Measurements from ENCODE around the gene C17orf107. TPM values are rescaled to one million over a fixed set of nuclear protein-coding genes. Genes with fewer than 3 reads are reported as not detected.
A peak's percentile ranks its signal among the peaks of the same experiment; 100 is the strongest.

The C17orf107 gene
- total and polyA plus RNA-seq, 9 of the 15 experiments (the other 6 are each of a cell fraction or from before 2014, with no cell fraction given), result 0.05 to 0.29 (median 0.07) TPM; not detected in 4

GRCh38 chr17:4948931-4949320, 49.6 kb downstream of the C17orf107 start (continued):
- TF ChIP-seq, protein P1, sequence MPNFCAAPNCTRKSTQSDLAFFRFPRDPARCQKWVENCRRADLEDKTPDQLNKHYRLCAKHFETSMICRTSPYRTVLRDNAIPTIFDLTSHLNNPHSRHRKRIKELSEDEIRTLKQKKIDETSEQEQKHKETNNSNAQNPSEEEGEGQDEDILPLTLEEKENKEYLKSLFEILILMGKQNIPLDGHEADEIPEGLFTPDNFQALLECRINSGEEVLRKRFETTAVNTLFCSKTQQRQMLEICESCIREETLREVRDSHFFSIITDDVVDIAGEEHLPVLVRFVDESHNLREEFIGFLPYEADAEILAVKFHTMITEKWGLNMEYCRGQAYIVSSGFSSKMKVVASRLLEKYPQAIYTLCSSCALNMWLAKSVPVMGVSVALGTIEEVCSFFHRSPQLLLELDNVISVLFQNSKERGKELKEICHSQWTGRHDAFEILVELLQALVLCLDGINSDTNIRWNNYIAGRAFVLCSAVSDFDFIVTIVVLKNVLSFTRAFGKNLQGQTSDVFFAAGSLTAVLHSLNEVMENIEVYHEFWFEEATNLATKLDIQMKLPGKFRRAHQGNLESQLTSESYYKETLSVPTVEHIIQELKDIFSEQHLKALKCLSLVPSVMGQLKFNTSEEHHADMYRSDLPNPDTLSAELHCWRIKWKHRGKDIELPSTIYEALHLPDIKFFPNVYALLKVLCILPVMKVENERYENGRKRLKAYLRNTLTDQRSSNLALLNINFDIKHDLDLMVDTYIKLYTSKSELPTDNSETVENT (CRISPR knock-in tag; IDR thresholded peaks at IDR 0.05), result no peak; the same call in 1 of the 2 replicates
- TF ChIP-seq THRA (IDR thresholded peaks at IDR 0.05), result no peak
- no peak for TF ChIP-seq MIER1 (IDR thresholded peaks at IDR 0.05; ENCODE audit: low read depth)
- TF ChIP-seq HIVEP1 (CRISPR knock-in tag; IDR thresholded peaks at IDR 0.05), result no peak
- peak in 1 of 2 experiments; percentile 2; a peak in 1 of 4 replicates for TF ChIP-seq MAZ (CRISPR knock-in tag; conservative IDR thresholded peaks at IDR 0.05 in 1 of 2, IDR thresholded peaks at IDR 0.05 in 1 of 2)
- TF ChIP-seq, protein P2, sequence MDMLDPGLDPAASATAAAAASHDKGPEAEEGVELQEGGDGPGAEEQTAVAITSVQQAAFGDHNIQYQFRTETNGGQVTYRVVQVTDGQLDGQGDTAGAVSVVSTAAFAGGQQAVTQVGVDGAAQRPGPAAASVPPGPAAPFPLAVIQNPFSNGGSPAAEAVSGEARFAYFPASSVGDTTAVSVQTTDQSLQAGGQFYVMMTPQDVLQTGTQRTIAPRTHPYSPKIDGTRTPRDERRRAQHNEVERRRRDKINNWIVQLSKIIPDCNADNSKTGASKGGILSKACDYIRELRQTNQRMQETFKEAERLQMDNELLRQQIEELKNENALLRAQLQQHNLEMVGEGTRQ (CRISPR knock-in tag; IDR thresholded peaks at IDR 0.05), result no peak
- no peak for TF ChIP-seq NFIC (IDR thresholded peaks at IDR 0.05)
- no peak for TF ChIP-seq RUNX1 (IDR thresholded peaks at IDR 0.05; ENCODE audit: low read depth)
- TF ChIP-seq, protein P3, sequence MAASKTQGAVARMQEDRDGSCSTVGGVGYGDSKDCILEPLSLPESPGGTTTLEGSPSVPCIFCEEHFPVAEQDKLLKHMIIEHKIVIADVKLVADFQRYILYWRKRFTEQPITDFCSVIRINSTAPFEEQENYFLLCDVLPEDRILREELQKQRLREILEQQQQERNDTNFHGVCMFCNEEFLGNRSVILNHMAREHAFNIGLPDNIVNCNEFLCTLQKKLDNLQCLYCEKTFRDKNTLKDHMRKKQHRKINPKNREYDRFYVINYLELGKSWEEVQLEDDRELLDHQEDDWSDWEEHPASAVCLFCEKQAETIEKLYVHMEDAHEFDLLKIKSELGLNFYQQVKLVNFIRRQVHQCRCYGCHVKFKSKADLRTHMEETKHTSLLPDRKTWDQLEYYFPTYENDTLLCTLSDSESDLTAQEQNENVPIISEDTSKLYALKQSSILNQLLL (CRISPR knock-in tag; IDR thresholded peaks at IDR 0.05; ENCODE audit: borderline replicate concordance), result no peak
- no peak for TF ChIP-seq HOXB6 (CRISPR knock-in tag; IDR thresholded peaks at IDR 0.05; ENCODE audit: borderline replicate concordance)
- no peak for TF ChIP-seq CBFA2T2 (conservative IDR thresholded peaks at IDR 0.05)
- TF ChIP-seq RCOR1 (IDR thresholded peaks at IDR 0.05; ENCODE audit: borderline replicate concordance in 1 of 2, low read depth in 2 of 2, low read length in 2 of 2), result no peak
- no peak for TF ChIP-seq CBX8 (IDR thresholded peaks at IDR 0.05; ENCODE audit: borderline replicate concordance, extremely low read depth, low read depth, low read length, poor library complexity, severe bottlenecking)
- no peak for TF ChIP-seq ZKSCAN1 (IDR thresholded peaks at IDR 0.05; ENCODE audit: low read depth, low read length)
- TF ChIP-seq, protein P4, sequence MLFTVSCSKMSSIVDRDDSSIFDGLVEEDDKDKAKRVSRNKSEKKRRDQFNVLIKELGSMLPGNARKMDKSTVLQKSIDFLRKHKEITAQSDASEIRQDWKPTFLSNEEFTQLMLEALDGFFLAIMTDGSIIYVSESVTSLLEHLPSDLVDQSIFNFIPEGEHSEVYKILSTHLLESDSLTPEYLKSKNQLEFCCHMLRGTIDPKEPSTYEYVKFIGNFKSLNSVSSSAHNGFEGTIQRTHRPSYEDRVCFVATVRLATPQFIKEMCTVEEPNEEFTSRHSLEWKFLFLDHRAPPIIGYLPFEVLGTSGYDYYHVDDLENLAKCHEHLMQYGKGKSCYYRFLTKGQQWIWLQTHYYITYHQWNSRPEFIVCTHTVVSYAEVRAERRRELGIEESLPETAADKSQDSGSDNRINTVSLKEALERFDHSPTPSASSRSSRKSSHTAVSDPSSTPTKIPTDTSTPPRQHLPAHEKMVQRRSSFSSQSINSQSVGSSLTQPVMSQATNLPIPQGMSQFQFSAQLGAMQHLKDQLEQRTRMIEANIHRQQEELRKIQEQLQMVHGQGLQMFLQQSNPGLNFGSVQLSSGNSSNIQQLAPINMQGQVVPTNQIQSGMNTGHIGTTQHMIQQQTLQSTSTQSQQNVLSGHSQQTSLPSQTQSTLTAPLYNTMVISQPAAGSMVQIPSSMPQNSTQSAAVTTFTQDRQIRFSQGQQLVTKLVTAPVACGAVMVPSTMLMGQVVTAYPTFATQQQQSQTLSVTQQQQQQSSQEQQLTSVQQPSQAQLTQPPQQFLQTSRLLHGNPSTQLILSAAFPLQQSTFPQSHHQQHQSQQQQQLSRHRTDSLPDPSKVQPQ (CRISPR knock-in tag; IDR thresholded peaks at IDR 0.05; ENCODE audit: borderline replicate concordance), result no peak
- TF ChIP-seq ZNF232 (CRISPR knock-in tag; IDR thresholded peaks at IDR 0.05), result no peak
- no peak for TF ChIP-seq ZNF830 (CRISPR knock-in tag; IDR thresholded peaks at IDR 0.05)
